Activated CD8-positive, alpha-beta T cell treated with anti-CD3 and anti-CD28 coated beads for 36 hours (primary cell): Measurements from ENCODE around the gene ARFIP1. TPM values are rescaled to one million over a fixed set of nuclear protein-coding genes. Genes with fewer than 3 reads are reported as not detected.

Source experiments
- ATAC-seq: fragments of 200-7000 bp; cut with Tn5 transposase; one replicate; pipeline ENCODE4 v1.10.0; 2021; ENCODE audit warnings: mild to moderate bottlenecking, moderate library complexity
- CTCF ChIA-PET: fragments of 350-600 bp; sonication (Branson Sonifier 250); formaldehyde crosslinking; loops from one replicate; lab custom pipeline; 2021; ENCODE audit warnings: antibody characterized with exemption; lab: Charles Lee
- POLR2A ChIA-PET: fragments of 350-600 bp; sonication (Branson Sonifier 250); formaldehyde crosslinking; loops from one replicate; lab custom pipeline; 2021; ENCODE audit warnings: antibody characterized with exemption; lab: Charles Lee
- DNase-seq: peaks from one replicate; pipeline ENCODE4 v3.0.0-alpha.2; 2020
- H3K27ac Mint-ChIP-seq: one replicate; pipeline ENCODE4 v1.8.0; 2021; ENCODE audit warnings: mild to moderate bottlenecking, mixed read lengths
- H3K27me3 Mint-ChIP-seq: one replicate; pipeline ENCODE4 v1.8.0; 2021; ENCODE audit warnings: mixed read lengths
- H3K36me3 Mint-ChIP-seq: one replicate; pipeline ENCODE4 v1.8.0; 2021; ENCODE audit warnings: low read depth, mixed read lengths
- H3K4me1 Mint-ChIP-seq: one replicate; pipeline ENCODE4 v1.8.0; 2021; ENCODE audit warnings: low read depth, mixed read lengths
- H3K4me3 Mint-ChIP-seq: one replicate; pipeline ENCODE4 v1.8.0; 2021; ENCODE audit warnings: mild to moderate bottlenecking, moderate library complexity, mixed read lengths
- H3K9me3 Mint-ChIP-seq: one replicate; pipeline ENCODE4 v1.8.0; 2021; ENCODE audit warnings: mixed read lengths
- CTCF ChIP-seq: fragments of 200-600 bp; IDR thresholded peaks from one replicate; pipeline ENCODE4 v1.8.0; 2022; ENCODE audit warnings: antibody characterized with exemption, mild to moderate bottlenecking
- intact Hi-C: fragments of 100-400 bp; cut with micrococcal nuclease; formaldehyde crosslinking; loops from one replicate; pipeline ENCODE4 v1.10.0; 2022
- total RNA-seq, 2 experiments: library from RNA; stranded (reverse); gene quantifications; one replicate each; pipeline ENCODE4 v1.2.3, GENCODE V29; 2021

Gene ARFIP1
- total RNA-seq, result 1 to 10 TPM; 7.2 to 8.9 TPM

- H3K9me3 Mint-ChIP-seq, result no peaks in the 10 kb centered on the region
- H3K27me3 Mint-ChIP-seq, result peaks cover 8% of the 10 kb centered on the region
- H3K36me3 Mint-ChIP-seq, result peaks cover 2% of the 10 kb centered on the region
- peak; percentile 96 for DNase-seq
- H3K4me3 Mint-ChIP-seq, result peak within 1 kb of the TSS; percentile 97
- POLR2A ChIA-PET, result interaction anchor here (0.7 to 1.5 kb wide), 9 partner anchors 12 to 295 kb away, joined by 3 to 5 read pairs (median 3); partner anchors contain the start of gene TMEM154
- peak within 1 kb of the TSS; percentile 92 for H3K27ac Mint-ChIP-seq
- peaks cover 38% of the 10 kb centered on the region for H3K4me1 Mint-ChIP-seq
- CTCF ChIA-PET, result interaction anchor here (0.7 to 3.2 kb wide), 16 partner anchors 10 to 377 kb away, joined by 3 to 17 read pairs (median 3); no protein-coding TSS in a partner anchor
- intact Hi-C loops, result loop anchor here (10.0 kb wide), 1 partner anchor 335 kb away; no protein-coding TSS in a partner anchor
- no peak for TF ChIP-seq CTCF
- peak; percentile 89 for ATAC-seq
Measured at GRCh38 chr4:152779513-152780266, at the start of gene ARFIP1, which contains the start of gene TIGD4. ARFIP1 (plus strand) TSS chr4:152779954; CDS start chr4:152829634, 49,680 bp downstream. TIGD4 (minus strand) TSS chr4:152779730; CDS start chr4:152771004, 8,726 bp downstream.

GRCh38 chr4:152731997-152732396 is 47.8 kb upstream of the ARFIP1 start:
- ChIA-PET CTCF (interaction anchor here (8.0 kb wide), 1 partner anchor 230 kb away, joined by 47 read pairs; no protein-coding TSS in a partner anchor), POLR2A (no interaction called here)
- Mint-ChIP-seq H3K27ac (no peak overlapping the region), H3K4me1 (no peaks in the 10 kb centered on the region), H3K36me3 (no peaks in the 10 kb centered on the region), H3K4me3 (no peak overlapping the region), H3K9me3 (no peaks in the 10 kb centered on the region), H3K27me3 (peaks cover 3% of the 10 kb centered on the region)
- no peak for DNase-seq
- intact Hi-C loops, result no loop called here
- no peak for ATAC-seq
- no peak for TF ChIP-seq CTCF

GRCh38 chr4:152734015-152734698 is 45.6 kb upstream of the ARFIP1 start:
- no peak overlapping the region for H3K27ac Mint-ChIP-seq
- no peaks in the 10 kb centered on the region for H3K36me3 Mint-ChIP-seq

GRCh38 chr4:152734699-152735050 is 45.1 kb upstream of the ARFIP1 start:
- ATAC-seq (no peak), DNase-seq (no peak)
- Mint-ChIP-seq H3K27me3 (peaks cover 3% of the 10 kb centered on the region), H3K27ac (no peak overlapping the region), H3K4me1 (no peaks in the 10 kb centered on the region), H3K4me3 (no peak overlapping the region), H3K9me3 (no peaks in the 10 kb centered on the region), H3K36me3 (no peaks in the 10 kb centered on the region)
- no peak for TF ChIP-seq CTCF
- POLR2A ChIA-PET, result no interaction called here
- intact Hi-C loops, result no loop called here
- CTCF ChIA-PET, result interaction anchor here (0.7 to 8.0 kb wide), 20 partner anchors 11 to 328 kb away, joined by 3 to 47 read pairs (median 4); no protein-coding TSS in a partner anchor

More at GRCh38 chr4:152734015-152734698, 45.6 kb upstream of the ARFIP1 start:
- no peak for TF ChIP-seq CTCF
- H3K27me3 Mint-ChIP-seq, result peaks cover 3% of the 10 kb centered on the region
- CTCF ChIA-PET, result interaction anchor here (1.0 to 8.0 kb wide), 11 partner anchors 12 to 325 kb away, joined by 3 to 47 read pairs (median 4); no protein-coding TSS in a partner anchor
- intact Hi-C loops, result no loop called here
- DNase-seq, result no peak
- POLR2A ChIA-PET, result no interaction called here
- no peak overlapping the region for H3K4me3 Mint-ChIP-seq
- H3K4me1 Mint-ChIP-seq, result no peaks in the 10 kb centered on the region
- ATAC-seq, result no peak
- H3K9me3 Mint-ChIP-seq, result no peaks in the 10 kb centered on the region
